Adrenal gland (tissue), 12 donors: Measurements from ENCODE around the gene RNASE7. TPM values are rescaled to one million over a fixed set of nuclear protein-coding genes. Genes with fewer than 3 reads are reported as not detected.
A peak's percentile ranks its signal among the peaks of the same experiment; 100 is the strongest.

Experiments
- DNase-seq, 7 donors: peaks; one replicate each; pipeline ENCODE4 v3.0.0-alpha.2; 2019 to 2020
- H3K27ac ChIP-seq, 5 donors: fragments of 200-600 bp; sonication (generic) in 4 of 5; 1 replicate in 3 of 5; 2 replicates in 2 of 5; pipeline versions ENCODE4 v1.5.1 to v1.8.0; 2016 to 2020; ENCODE audit warnings: mild to moderate bottlenecking in 1 of 5
- H3K27me3 ChIP-seq: fragments of 200-600 bp; 2 replicates; pipeline ENCODE4 v1.8.0; 2021
- H3K36me3 ChIP-seq, 2 donors: fragments of 200-600 bp; replicated peaks in 1 of 2; 1 replicate in 1 of 2; 2 replicates in 1 of 2; pipeline versions ENCODE4 v1.5.1 to v1.8.0; 2018 to 2022
- H3K4me1 ChIP-seq, 2 donors: fragments of 200-600 bp; replicated peaks in 1 of 2; 1 replicate in 1 of 2; 2 replicates in 1 of 2; pipeline versions ENCODE4 v1.5.1 to v1.8.0; 2018 to 2021
- H3K4me3 ChIP-seq, 4 donors: fragments of 200-600 bp; sonication (generic) in 3 of 4; one replicate each; pipeline ENCODE4 v1.5.1; 2016 to 2018
- H3K9me3 ChIP-seq, 3 donors: fragments of 200-600 bp; sonication (generic) in 1 of 3; replicated peaks in 1 of 3; 1 replicate in 2 of 3; 2 replicates in 1 of 3; pipeline versions ENCODE4 v1.5.1 to v1.8.0; 2016 to 2021
- POLR2A ChIP-seq, 2 donors: fragments of 450-650 bp; IDR thresholded peaks; one replicate each; pipeline ENCODE4 v1.6.1; 2017; ENCODE audit warnings: antibody characterized with exemption in 2 of 2, mild to moderate bottlenecking in 2 of 2, moderate library complexity in 1 of 2
- whole genome bisulfite sequencing, 4 donors: extraction: QIAGEN DNeasy Blood & Tissue Kit in 2 of 4; methylation state at CpG; one replicate each; pipeline versions ENCODE4 v1.1.5 to v1.1.7; 2013 to 2017; 5-methylcytosine and 5-hydroxymethylcytosine counted together
- intact Hi-C, 2 donors: fragments of 100-400 bp; cut with DNase I; formaldehyde crosslinking; loops; one replicate each; pipeline versions ENCODE4 v1.14.1 to v1.15.0; 2022 to 2023
- polyA plus RNA-seq, 3 donors: library from polyadenylated mRNA; stranded (reverse); fragments of 200-250 nt in 2 of 3; fragments of 350-450 nt in 1 of 3; fragmentation: Illumina TruSeq in 1 of 3; extraction: RNeasy Lipid Tissue Mini Kit (QIAGEN cat#74804) in 1 of 3; gene quantifications; one replicate each; pipeline ENCODE4 v1.2.3, GENCODE V29; 2013 to 2014
- total RNA-seq, 9 donors: library from RNA; depleted of rRNA in 4 of 9; stranded (reverse); fragments of >200 nt in 4 of 9; fragments of 120-200 nt in 1 of 9; fragmentation: NEBNext Ultra II Directional in 1 of 9; extraction: Animal tissue kit (Norgen Biotek cat#: 25700) in 1 of 9; gene quantifications; one replicate each; pipeline versions ENCODE4 v1.1.0 to v1.2.4, GENCODE V29; 2013 to 2023
- TF ChIP-seq, protein P1 (sequence below), 6 experiments: fragments of 450-650 bp in 4 of 6; fragments of 200-600 bp in 2 of 6; sonication (generic) in 1 of 6; IDR thresholded peaks; 1 replicate in 5 of 6; 2 replicates in 1 of 6; pipeline versions ENCODE4 v1.5.1 to v1.8.0; 2016 to 2021; ENCODE audit warnings: antibody characterized with exemption in 6 of 6, mild to moderate bottlenecking in 2 of 6, moderate library complexity in 1 of 6
- donor health status: healthy with polysubstance abuse.
- donor health status: Bipolar disorder and iron deficiency.
- donor health status: DM: yes; HTN: yes; CAD: no.
- donor health status: DM: no; HTN: no; CAD: no.
- donor health status: DM: no; HTN: no; CAD: no.
- donor health status: DM: yes; HTN: yes; CAD: no.

Gene RNASE7
- total and polyA plus RNA-seq, 12 donors: 0.20 to 0.34 TPM; not detected in 10

GRCh38 chr14:21019366-21019765 is 22.8 kb upstream of the RNASE7 start:
- no peak for DNase-seq
- H3K9me3 ChIP-seq: no peaks in the 10 kb centered on the region
- TF ChIP-seq, protein P1, sequence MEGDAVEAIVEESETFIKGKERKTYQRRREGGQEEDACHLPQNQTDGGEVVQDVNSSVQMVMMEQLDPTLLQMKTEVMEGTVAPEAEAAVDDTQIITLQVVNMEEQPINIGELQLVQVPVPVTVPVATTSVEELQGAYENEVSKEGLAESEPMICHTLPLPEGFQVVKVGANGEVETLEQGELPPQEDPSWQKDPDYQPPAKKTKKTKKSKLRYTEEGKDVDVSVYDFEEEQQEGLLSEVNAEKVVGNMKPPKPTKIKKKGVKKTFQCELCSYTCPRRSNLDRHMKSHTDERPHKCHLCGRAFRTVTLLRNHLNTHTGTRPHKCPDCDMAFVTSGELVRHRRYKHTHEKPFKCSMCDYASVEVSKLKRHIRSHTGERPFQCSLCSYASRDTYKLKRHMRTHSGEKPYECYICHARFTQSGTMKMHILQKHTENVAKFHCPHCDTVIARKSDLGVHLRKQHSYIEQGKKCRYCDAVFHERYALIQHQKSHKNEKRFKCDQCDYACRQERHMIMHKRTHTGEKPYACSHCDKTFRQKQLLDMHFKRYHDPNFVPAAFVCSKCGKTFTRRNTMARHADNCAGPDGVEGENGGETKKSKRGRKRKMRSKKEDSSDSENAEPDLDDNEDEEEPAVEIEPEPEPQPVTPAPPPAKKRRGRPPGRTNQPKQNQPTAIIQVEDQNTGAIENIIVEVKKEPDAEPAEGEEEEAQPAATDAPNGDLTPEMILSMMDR (IDR thresholded peaks at IDR 0.05): no peak
- TF ChIP-seq POLR2A (IDR thresholded peaks at IDR 0.05): no peak
- H3K36me3 ChIP-seq: peaks cover 0 to 55% of the 10 kb centered on the region in 2 donors
- WGBS, 4 donors: 44 to 71% (median 55%) methylated on average over 1 of the region's 1 CpG
- H3K27ac ChIP-seq: peak overlapping the region in 1 of 5 donors; percentile 17
- no peaks in the 10 kb centered on the region for H3K27me3 ChIP-seq
- intact Hi-C loops: loop anchor here in 1 of 2 donors (5.0 kb wide), 1 partner anchor 73 kb away; no protein-coding TSS in a partner anchor
- peaks cover 32 to 46% of the 10 kb centered on the region in 2 donors for H3K4me1 ChIP-seq
- H3K4me3 ChIP-seq: no peak overlapping the region

DNA sequence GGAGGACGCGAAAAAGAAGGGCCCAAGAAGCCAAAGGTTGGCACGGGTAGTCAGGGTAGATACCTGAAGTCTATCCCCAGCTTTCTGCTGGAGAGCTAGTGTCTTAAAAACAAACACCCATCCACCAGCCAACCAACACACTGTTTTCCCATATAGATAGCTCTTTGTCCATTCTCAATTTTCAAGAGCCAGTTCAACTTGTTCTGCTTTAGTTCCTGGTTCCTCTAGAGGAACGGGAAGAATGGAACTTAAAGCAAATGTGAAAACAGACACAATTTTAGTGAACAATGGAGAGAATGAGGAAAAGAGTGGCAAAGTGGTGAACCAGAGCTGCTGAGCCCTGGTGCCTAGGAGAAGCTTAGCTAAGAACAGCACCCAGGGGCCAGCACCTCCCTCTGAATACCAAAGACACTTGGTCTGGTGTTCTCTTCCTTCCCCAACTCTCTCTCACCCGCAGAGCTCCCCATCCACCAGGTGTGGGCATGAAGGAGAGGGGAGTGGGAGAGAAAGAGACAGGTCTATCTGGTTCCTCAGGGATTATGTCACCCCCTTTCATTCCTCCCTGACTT is 21.1 kb upstream of the RNASE7 start:
- H3K27ac ChIP-seq: peak overlapping the region in 2 of 5 donors; percentile 15 to 20
- no peak for DNase-seq
- intact Hi-C loops: loop anchor here in 1 of 2 donors (5.0 kb wide), 1 partner anchor 71 kb away; no protein-coding TSS in a partner anchor
- H3K36me3 ChIP-seq: peaks cover 0 to 55% of the 10 kb centered on the region in 2 donors
- H3K9me3 ChIP-seq: no peaks in the 10 kb centered on the region
- H3K27me3 ChIP-seq: no peaks in the 10 kb centered on the region
- H3K4me1 ChIP-seq: peaks cover 29 to 49% of the 10 kb centered on the region in 2 donors
- TF ChIP-seq, protein P1 (IDR thresholded peaks at IDR 0.05): no peak
- no peak for TF ChIP-seq POLR2A (IDR thresholded peaks at IDR 0.05)
- H3K4me3 ChIP-seq: no peak overlapping the region
- WGBS, 4 donors: 82 to 90% (median 87%) methylated on average over 5 of the region's 5 CpGs

DNA sequence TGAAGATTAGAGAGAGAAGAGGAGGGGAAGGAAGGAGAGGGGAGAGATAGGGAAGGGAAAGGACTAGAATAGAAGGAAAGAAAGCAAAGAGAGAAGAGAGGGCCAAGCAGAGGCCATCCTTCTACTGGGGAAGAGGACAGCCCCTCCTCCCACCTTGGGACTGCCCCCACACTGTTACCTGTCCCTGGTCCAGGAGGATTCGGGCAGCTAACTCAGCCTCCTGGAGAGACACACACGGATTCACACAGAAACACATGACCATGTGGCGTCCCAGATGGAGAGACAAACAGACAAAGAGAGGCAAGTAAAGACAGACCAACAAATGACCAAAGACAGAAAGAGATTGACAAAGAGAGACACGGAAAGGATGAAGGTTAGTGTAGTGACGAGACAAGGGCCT is 19.5 kb upstream of the RNASE7 start:
- peak overlapping the region in 1 of 4 donors; percentile 71 for H3K4me3 ChIP-seq
- intact Hi-C loops: loop anchor here in 1 of 2 donors (5.0 kb wide), 1 partner anchor 70 kb away; no protein-coding TSS in a partner anchor
- TF ChIP-seq, protein P1 (IDR thresholded peaks at IDR 0.05): no peak
- TF ChIP-seq POLR2A (IDR thresholded peaks at IDR 0.05): no peak
- no peaks in the 10 kb centered on the region for H3K27me3 ChIP-seq
- peaks cover 0 to 44% of the 10 kb centered on the region in 2 donors for H3K36me3 ChIP-seq
- WGBS, 4 donors: 43 to 57% (median 47%) methylated on average over 5 of the region's 5 CpGs
- H3K9me3 ChIP-seq: no peaks in the 10 kb centered on the region
- DNase-seq: no peak
- H3K27ac ChIP-seq: peak overlapping the region in 3 of 5 donors; percentile 4 to 93 (median 87)
- peaks cover 36 to 56% of the 10 kb centered on the region in 2 donors for H3K4me1 ChIP-seq

DNA sequence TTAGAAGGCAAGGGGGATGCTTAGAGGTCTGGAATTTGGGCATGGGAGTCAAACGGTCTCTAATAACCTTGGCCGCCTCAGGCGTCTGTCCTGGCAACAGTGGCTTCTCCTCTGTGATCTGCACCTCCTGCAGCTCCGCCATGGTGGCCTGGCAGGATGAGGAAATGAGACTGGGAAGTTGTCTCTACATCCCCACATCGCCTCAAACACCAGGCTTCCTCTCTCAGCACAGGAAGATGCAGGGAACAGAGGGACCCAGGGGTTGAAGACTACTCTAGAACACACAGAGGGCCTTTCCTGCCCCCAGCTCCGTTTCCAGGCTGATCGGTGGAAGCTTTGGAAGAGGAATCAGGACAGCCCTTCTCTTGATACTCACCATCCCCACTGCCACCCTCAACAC is 19.0 kb upstream of the RNASE7 start:
- H3K4me1 ChIP-seq: peaks cover 36 to 52% of the 10 kb centered on the region in 2 donors

More for the DNA sequence above, 19.0 kb upstream of the RNASE7 start:
- H3K27me3 ChIP-seq: no peaks in the 10 kb centered on the region
- TF ChIP-seq, protein P1 (IDR thresholded peaks at IDR 0.05): no peak
- TF ChIP-seq POLR2A (IDR thresholded peaks at IDR 0.05): no peak
- peaks cover 0 to 39% of the 10 kb centered on the region in 2 donors for H3K36me3 ChIP-seq
- H3K27ac ChIP-seq: peak overlapping the region in 3 of 5 donors; percentile 65 to 93 (median 87)
- 15 to 34% (median 29%) methylated on average over 7 of the region's 7 CpGs for WGBS, 4 donors
- no peaks in the 10 kb centered on the region for H3K9me3 ChIP-seq
- DNase-seq: peak in 5 of 7 donors; percentile 44 to 70 (median 51)
- intact Hi-C loops: loop anchor here in 1 of 2 donors (5.0 kb wide), 1 partner anchor 69 kb away; no protein-coding TSS in a partner anchor
- H3K4me3 ChIP-seq: peak overlapping the region in 2 of 4 donors; percentile 64 to 71
